IMR-90 (cell line): ENCODE results near the gene SSTR1. TPM values are rescaled to one million over a fixed set of nuclear protein-coding genes. Genes with fewer than 3 reads are reported as not detected.
A peak's percentile ranks its signal among the peaks of the same experiment; 100 is the strongest.

Experiments
- ATAC-seq: fragments of 200-7000 bp; cut with Tn5 transposase; 2 replicates; pipeline ENCODE4 v1.9.1; 2020; ENCODE audit warnings: low read depth, mild to moderate bottlenecking, moderate library complexity
- BruUV-seq: library from RNA; stranded (reverse); fragments of 400-500 nt; replicated peaks from 2 replicates; lab custom pipeline; 2021; lab: Mats Ljungman, UMichigan
- CTCF ChIA-PET: fragments of 300-600 bp; formaldehyde crosslinking; extraction: SDS; loops from one replicate; lab custom pipeline; 2021; ENCODE audit warnings: antibody characterized with exemption; lab: Yijun Ruan, JAX
- POLR2A ChIA-PET: fragments of 300-600 bp; sonication (Branson Sonifier 250); formaldehyde crosslinking; loops from one replicate; lab custom pipeline; 2022; ENCODE audit warnings: antibody characterized with exemption; ENCODE audit not compliant: unreplicated experiment; lab: Charles Lee
- DNase-seq: peaks from one replicate; pipeline ENCODE4 v3.0.0; 2013
- H2AFZ ChIP-seq: replicated peaks from 2 replicates; pipeline ENCODE3; 2013; ENCODE audit warnings: low read length, mild to moderate bottlenecking; ENCODE audit not compliant: poor library complexity
- H2AK5ac ChIP-seq: 2 replicates; pipeline ENCODE4 v1.6.1; 2013; ENCODE audit warnings: low read depth, low read length, inconsistent platforms
- H2AK9ac ChIP-seq: replicated peaks from 2 replicates; pipeline ENCODE3; 2013; ENCODE audit warnings: mild to moderate bottlenecking, low read depth, low read length, moderate library complexity; ENCODE audit not compliant: poor library complexity
- H2BK120ac ChIP-seq: 2 replicates; pipeline ENCODE4 v1.6.1; 2013; ENCODE audit warnings: low read depth, low read length, inconsistent platforms
- H2BK15ac ChIP-seq: 3 replicates; pipeline ENCODE4 v1.6.1; 2013; ENCODE audit warnings: low read depth, low read length, inconsistent platforms
- H2BK20ac ChIP-seq: 2 replicates; pipeline ENCODE4 v1.6.1; 2013; ENCODE audit warnings: low read depth, mild to moderate bottlenecking, inconsistent platforms, low read length, moderate library complexity
- H2BK5ac ChIP-seq: 2 replicates; pipeline ENCODE4 v1.6.1; 2013; ENCODE audit warnings: mild to moderate bottlenecking, low read depth, low read length, inconsistent platforms; ENCODE audit not compliant: poor library complexity, severe bottlenecking
- H3K14ac ChIP-seq: replicated peaks from 2 replicates; pipeline ENCODE4 v1.6.1; 2013; ENCODE audit warnings: low read depth, low read length, inconsistent platforms
- H3K18ac ChIP-seq: 2 replicates; pipeline ENCODE4 v1.6.1; 2013; ENCODE audit warnings: low read depth, low read length, control low read depth
- H3K23ac ChIP-seq: 2 replicates; pipeline ENCODE4 v1.6.1; 2013; ENCODE audit warnings: low read depth, low read length, inconsistent platforms
- H3K27ac ChIP-seq: 2 replicates; pipeline ENCODE4 v1.5.1; 2013; ENCODE audit warnings: mild to moderate bottlenecking, control low read depth, low read length; ENCODE audit not compliant: insufficient read depth
- H3K27me3 ChIP-seq: 2 replicates; pipeline ENCODE4 v1.6.1; 2013; ENCODE audit warnings: low read length; ENCODE audit not compliant: control insufficient read depth, insufficient read depth
- H3K36me3 ChIP-seq: 2 replicates; pipeline ENCODE4 v1.6.1; 2013; ENCODE audit warnings: low read length, mixed read lengths; ENCODE audit not compliant: control insufficient read depth, insufficient read depth
- H3K4ac ChIP-seq: 2 replicates; pipeline ENCODE4 v1.6.1; 2013; ENCODE audit warnings: low read depth, low read length, inconsistent platforms
- H3K4me1 ChIP-seq: 2 replicates; pipeline ENCODE4 v1.6.1; 2013; ENCODE audit warnings: low read length, mixed read lengths; ENCODE audit not compliant: control insufficient read depth, insufficient read depth
- H3K4me2 ChIP-seq: 2 replicates; pipeline ENCODE4 v1.6.1; 2013; ENCODE audit warnings: low read depth, mild to moderate bottlenecking, control low read depth, low read length, moderate library complexity
- H3K4me3 ChIP-seq: 2 replicates; pipeline ENCODE4 v1.5.1; 2013; ENCODE audit warnings: low read depth, mild to moderate bottlenecking, control low read depth, low read length, moderate library complexity; ENCODE audit not compliant: insufficient read depth
- H3K56ac ChIP-seq: 2 replicates; pipeline ENCODE4 v1.6.1; 2013; ENCODE audit warnings: low read length, inconsistent platforms; ENCODE audit not compliant: insufficient read depth; ENCODE audit errors: extremely low read depth
- H3K79me1 ChIP-seq, 2 experiments: 2 replicates each; pipeline ENCODE4 v1.6.1; 2013; ENCODE audit warnings: low read length in 2 of 2, inconsistent platforms in 1 of 2, low read depth in 1 of 2
- H3K9ac ChIP-seq: 2 replicates; pipeline ENCODE4 v1.6.1; 2013; ENCODE audit warnings: low read depth, low read length, control low read depth
- H3K9me1 ChIP-seq: 2 replicates; pipeline ENCODE4 v1.6.1; 2013; ENCODE audit warnings: low read length, inconsistent platforms; ENCODE audit not compliant: insufficient read depth
- H3K9me3 ChIP-seq: 2 replicates; pipeline ENCODE4 v1.6.1; 2013; ENCODE audit warnings: low read length; ENCODE audit not compliant: control insufficient read depth, insufficient read depth
- H4K20me1 ChIP-seq: 2 replicates; pipeline ENCODE4 v1.6.1; 2013; ENCODE audit warnings: low read length, inconsistent platforms; ENCODE audit not compliant: insufficient read depth
- H4K5ac ChIP-seq: 2 replicates; pipeline ENCODE4 v1.6.1; 2013; ENCODE audit warnings: mild to moderate bottlenecking, low read depth, low read length, control low read depth
- H4K8ac ChIP-seq, 2 experiments: 2 replicates each; pipeline ENCODE4 v1.6.1; 2013; ENCODE audit warnings: low read depth in 2 of 2, low read length in 2 of 2, control low read depth in 1 of 2, inconsistent platforms in 1 of 2
- H4K91ac ChIP-seq: 2 replicates; pipeline ENCODE4 v1.6.1; 2013; ENCODE audit warnings: low read depth, low read length, inconsistent platforms; ENCODE audit not compliant: insufficient read depth
- CEBPB ChIP-seq: IDR thresholded peaks from 2 replicates; pipeline ENCODE4 v1.6.1; 2012; ENCODE audit warnings: low read depth, low read length, improper control_type of control experiment
- CHD1 ChIP-seq: IDR thresholded peaks from 2 replicates; pipeline ENCODE4 v1.6.1; 2012; ENCODE audit warnings: low read depth, low read length, improper control_type of control experiment
- CTCF ChIP-seq: conservative IDR thresholded peaks from 2 replicates; pipeline ENCODE4 v1.5.1; 2012; ENCODE audit warnings: mild to moderate bottlenecking, low read depth, low read length, improper control_type of control experiment
- FOS ChIP-seq: fragments of 150-350 bp; IDR thresholded peaks from 2 replicates; pipeline ENCODE4 v1.6.1; 2016; ENCODE audit warnings: low read depth, low read length
- MAFK ChIP-seq: IDR thresholded peaks from 2 replicates; pipeline ENCODE4 v1.6.1; 2012; ENCODE audit warnings: low read depth, low read length, improper control_type of control experiment
- MAZ ChIP-seq: IDR thresholded peaks from 2 replicates; pipeline ENCODE4 v1.6.1; 2012; ENCODE audit warnings: low read depth, mild to moderate bottlenecking, low read length, improper control_type of control experiment, moderate library complexity, borderline replicate concordance
- NFE2L2 ChIP-seq: fragments of 150-350 bp; IDR thresholded peaks from 2 replicates; pipeline ENCODE4 v1.6.1; 2016; ENCODE audit warnings: low read depth, mild to moderate bottlenecking, low read length
- POLR2A ChIP-seq: IDR thresholded peaks from 2 replicates; pipeline ENCODE4 v1.6.1; 2012; ENCODE audit warnings: mild to moderate bottlenecking, low read depth, low read length
- RAD21 ChIP-seq: IDR thresholded peaks from 2 replicates; pipeline ENCODE4 v1.6.1; 2012; ENCODE audit warnings: low read length, improper control_type of control experiment
- RCOR1 ChIP-seq: IDR thresholded peaks from 2 replicates; pipeline ENCODE4 v1.6.1; 2012; ENCODE audit warnings: mild to moderate bottlenecking, low read length, improper control_type of control experiment; ENCODE audit not compliant: insufficient replicate concordance
- RFX5 ChIP-seq: IDR thresholded peaks from 2 replicates; pipeline ENCODE4 v1.8.0; 2012; ENCODE audit warnings: low read depth, mild to moderate bottlenecking, low read length, moderate library complexity
- SMC3 ChIP-seq: fragments of 150-350 bp; IDR thresholded peaks from 2 replicates; pipeline ENCODE4 v1.6.1; 2016; ENCODE audit warnings: low read depth, mild to moderate bottlenecking, antibody characterized with exemption, low read length, moderate library complexity
- USF2 ChIP-seq: fragments of 150-350 bp; IDR thresholded peaks from 2 replicates; pipeline ENCODE4 v1.6.1; 2017; ENCODE audit warnings: mild to moderate bottlenecking, antibody characterized with exemption, low read length, low read depth
- WGBS, 2 experiments: methylation state at CpG; one replicate each; pipeline versions ENCODE4 v1.1.5 to v1.1.7; 2013; ENCODE audit warnings: missing lambda C conversion rate in 2 of 2; ENCODE audit not compliant: insufficient read length in 1 of 2; ENCODE audit errors: extremely low coverage in 2 of 2; 5-methylcytosine and 5-hydroxymethylcytosine counted together
- dilution Hi-C: fragments of 300-500 bp; cut with HindIII; formaldehyde crosslinking; loops from one replicate; pipeline ENCODE4 v1.14.3; 2018; ENCODE audit warnings: low sequenced_read_pairs; ENCODE audit not compliant: unreplicated experiment
- in situ Hi-C: fragments of 300-500 bp; cut with MboI; formaldehyde crosslinking; loops from 3 replicates; pipeline ENCODE4 v1.14.3; 2019; ENCODE audit warnings: low sequenced_read_pairs, inconsistent platforms, mixed read lengths
- intact Hi-C: fragments of 100-400 bp; cut with micrococcal nuclease; formaldehyde crosslinking; loops from 2 replicates; pipeline ENCODE4 v1.10.0; 2022
- polyA plus RNA-seq, 3 experiments: library from polyadenylated mRNA; depleted of rRNA; stranded (reverse); fragments of >200 nt; gene quantifications; 2 replicates each; pipeline ENCODE4 v1.2.3, GENCODE V29; 2012; ENCODE audit warnings: low replicate concordance in 1 of 3
- total RNA-seq: library from RNA; depleted of rRNA; stranded (reverse); fragments of >200 nt; gene quantifications from 2 replicates; pipeline ENCODE4 v1.2.3, GENCODE V29; 2012

The SSTR1 gene
- total and polyA plus RNA-seq, 2 of the 4 experiments (the other 2 are of a cell fraction), result 1.1 to 5.5 TPM

- Histone ChIP-seq H3K4me1 (peaks cover 2% of the 10 kb centered on the region; the same call in 1 of the 2 replicates), H3K56ac (peak within 1 kb of the TSS; percentile 26; the same call in 1 of the 2 replicates), H3K9ac (peak within 1 kb of the TSS; percentile 29; the same call in 1 of the 2 replicates), H4K20me1 (no peaks in the 10 kb centered on the region), H3K18ac (peak within 1 kb of the TSS; percentile 42; the same call in 1 of the 2 replicates), H2AFZ (peak within 1 kb of the TSS; percentile 78), H4K91ac (peak within 1 kb of the TSS; percentile 32), H3K9me1 (no peaks in the 10 kb centered on the region), H3K36me3 (no peaks in the 10 kb centered on the region), H3K23ac (peak within 1 kb of the TSS; percentile 39), H3K4ac (peak within 1 kb of the TSS; percentile 60), H3K14ac (0 out of 2 replicates have a peak within 1 kb of the TSS, but pooled peaks have one; percentile 59), H3K4me2 (peak within 1 kb of the TSS; percentile 46), H2BK15ac (peak within 1 kb of the TSS; percentile 78; the same call in 1 of the 3 replicates), H3K4me3 (peak within 1 kb of the TSS; percentile 31), H3K79me1 (no peaks in the 10 kb centered on the region), H3K27ac (peak within 1 kb of the TSS; percentile 65), H2BK20ac (peak within 1 kb of the TSS; percentile 63; the same call in 1 of the 2 replicates), H2BK5ac (peak within 1 kb of the TSS; percentile 60), H4K5ac (no peak within 1 kb of the TSS), H3K27me3 (no peaks in the 10 kb centered on the region), H3K9me3 (0 out of 2 replicates have a peak, but pooled peaks cover 2% of the 10 kb centered on the region), H2BK120ac (peak within 1 kb of the TSS; percentile 61), H4K8ac (peak within 1 kb of the TSS; percentile 33 to 57; a peak in 2 of 4 replicates), H2AK5ac (peak within 1 kb of the TSS; percentile 9; the same call in 1 of the 2 replicates), H2AK9ac (peak within 1 kb of the TSS; percentile 76)
- intact Hi-C loops, result no loop called here
- TF ChIP-seq USF2 (no peak), POLR2A (no peak), SMC3 (no peak), MAFK (no peak), FOS (no peak), MAZ (no peak), RCOR1 (no peak), NFE2L2 (no peak), CHD1 (no peak), CEBPB (no peak), RFX5 (no peak), RAD21 (no peak), CTCF (no peak)
- in situ Hi-C loops, result no loop called here
- BruUV-seq, result no TSS peak
- WGBS, 2 experiments, result 29% methylated on average over 48 of the region's 68 CpGs; no CpG with 5 or more reads in 1 of the 2 experiments
- CTCF ChIA-PET, result no interaction called here
- ATAC-seq, result peak; percentile 45
- DNase-seq, result no peak
- POLR2A ChIA-PET, result no interaction called here
- dilution Hi-C loops, result no loop called here
Observed at GRCh38 chr14:38255673-38256532, 48.2 kb downstream of the SSTR1 start, which contains the start of gene CLEC14A. Gene CLEC14A, minus strand, starts transcription at chr14:38256093. Its CDS starts 71 bp downstream, at chr14:38256022.
